ENCODE data around the gene SLC10A7. TPM values are rescaled to one million over a fixed set of nuclear protein-coding genes. Genes with fewer than 3 reads are reported as not detected.

SLC10A7 gene
- total RNA-seq, 1 donor from 2014 or later: 15.5 TPM

- no peak for DNase-seq (ENCODE audit: low spot score in 2 of 2, unreplicated experiment in 2 of 2)
- H3K27me3 Mint-ChIP-seq (ENCODE audit: low read depth): no peaks in the 10 kb centered on the region
- no peak overlapping the region for H3K27ac Mint-ChIP-seq
- no peak for TF ChIP-seq CTCF (IDR thresholded peaks at IDR 0.05; ENCODE audit: unreplicated experiment)
- peaks cover 4% of the 10 kb centered on the region for H3K4me1 Mint-ChIP-seq
- H3K9me3 Mint-ChIP-seq: no peaks in the 10 kb centered on the region
- H3K36me3 Mint-ChIP-seq: no peaks in the 10 kb centered on the region
- no peak overlapping the region for H3K4me3 Mint-ChIP-seq
Observed at GRCh38 chr4:146470604-146471003, 51.1 kb downstream of the SLC10A7 start.

GRCh38 chr4:146469022-146469421 is 52.7 kb downstream of the SLC10A7 start:
- H3K27me3 Mint-ChIP-seq (ENCODE audit: low read depth): no peaks in the 10 kb centered on the region
- no peak for DNase-seq (ENCODE audit: low spot score in 2 of 2, unreplicated experiment in 2 of 2)
- H3K36me3 Mint-ChIP-seq: no peaks in the 10 kb centered on the region
- no peaks in the 10 kb centered on the region for H3K9me3 Mint-ChIP-seq
- H3K4me1 Mint-ChIP-seq: peaks cover 6% of the 10 kb centered on the region
- no peak for TF ChIP-seq CTCF (IDR thresholded peaks at IDR 0.05; ENCODE audit: unreplicated experiment)
- H3K27ac Mint-ChIP-seq: no peak overlapping the region
- H3K4me3 Mint-ChIP-seq: no peak overlapping the region

DNA sequence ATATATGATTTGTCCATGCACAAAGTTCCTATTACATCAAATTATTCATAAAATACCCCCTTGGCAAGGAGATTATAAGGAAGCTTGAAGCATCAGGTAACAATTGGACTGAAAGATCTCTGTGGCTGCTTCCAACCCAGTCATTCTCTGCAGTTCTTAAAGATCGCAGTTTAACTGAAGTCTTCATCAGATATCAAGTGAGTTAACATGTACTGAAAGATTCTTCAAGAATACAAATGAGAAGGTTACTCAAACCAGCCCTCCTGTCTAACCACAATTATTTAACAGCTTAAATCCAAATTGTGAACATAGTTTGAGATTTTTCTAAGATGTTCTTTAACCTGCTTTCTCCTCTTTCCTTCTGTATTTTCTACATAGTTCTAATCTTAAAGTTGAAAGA is 56.1 kb downstream of the SLC10A7 start:
- no peak overlapping the region for H3K27ac Mint-ChIP-seq
- H3K27me3 Mint-ChIP-seq (ENCODE audit: low read depth): no peaks in the 10 kb centered on the region
- no peak overlapping the region for H3K4me3 Mint-ChIP-seq
- no peak for TF ChIP-seq CTCF (IDR thresholded peaks at IDR 0.05; ENCODE audit: unreplicated experiment)
- H3K36me3 Mint-ChIP-seq: no peaks in the 10 kb centered on the region
- H3K9me3 Mint-ChIP-seq: no peaks in the 10 kb centered on the region
- DNase-seq (ENCODE audit: low spot score in 2 of 2, unreplicated experiment in 2 of 2): no peak
- H3K4me1 Mint-ChIP-seq: peaks cover 6% of the 10 kb centered on the region

DNA sequence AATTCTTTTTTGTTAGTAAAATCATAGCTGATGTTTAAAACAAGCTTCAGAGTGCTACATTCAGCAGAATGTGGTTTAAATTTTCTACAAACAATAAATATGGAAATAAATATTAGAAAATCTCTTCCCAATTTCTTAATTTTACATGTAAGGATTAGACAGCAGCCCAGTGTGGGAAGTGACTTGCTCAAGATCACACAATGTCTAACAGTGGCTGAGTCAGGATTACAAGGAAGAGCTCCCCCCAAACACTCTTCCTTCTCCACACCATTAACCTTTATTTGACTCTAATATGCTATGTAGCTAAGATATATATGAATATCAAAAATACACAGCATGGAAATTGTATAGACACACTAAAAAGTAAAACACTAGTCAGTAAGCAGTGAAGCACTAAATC is 59.5 kb downstream of the SLC10A7 start:
- no peak overlapping the region for H3K4me3 Mint-ChIP-seq
- H3K27ac Mint-ChIP-seq: no peak overlapping the region
- no peaks in the 10 kb centered on the region for H3K36me3 Mint-ChIP-seq
- H3K27me3 Mint-ChIP-seq (ENCODE audit: low read depth): no peaks in the 10 kb centered on the region
- H3K9me3 Mint-ChIP-seq: no peaks in the 10 kb centered on the region
- peaks cover 6% of the 10 kb centered on the region for H3K4me1 Mint-ChIP-seq
- no peak for DNase-seq (ENCODE audit: low spot score in 2 of 2, unreplicated experiment in 2 of 2)
- TF ChIP-seq CTCF (IDR thresholded peaks at IDR 0.05; ENCODE audit: unreplicated experiment): no peak

DNA sequence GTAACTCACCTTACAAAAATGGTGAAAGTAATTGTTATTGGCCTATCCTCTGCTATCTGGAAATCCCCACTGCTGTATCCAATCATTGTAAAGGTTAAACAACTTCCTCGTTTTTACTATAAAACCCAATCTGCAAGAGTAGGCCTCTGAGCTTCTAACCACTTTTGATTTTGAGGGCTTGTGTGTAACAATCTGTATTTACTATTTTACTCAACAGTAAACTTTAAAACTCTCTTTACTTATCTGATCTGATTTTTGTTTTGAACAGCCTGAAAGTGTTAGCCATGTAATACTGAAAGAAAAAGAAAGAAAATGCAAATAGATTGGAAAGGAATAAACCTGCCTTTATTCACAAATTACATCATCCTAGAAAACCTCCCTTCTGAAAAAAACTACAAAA is 63.1 kb downstream of the SLC10A7 start:
- Mint-ChIP-seq H3K36me3 (no peaks in the 10 kb centered on the region), H3K9me3 (no peaks in the 10 kb centered on the region), H3K4me1 (no peaks in the 10 kb centered on the region), H3K27me3 (ENCODE audit: low read depth) (no peaks in the 10 kb centered on the region), H3K4me3 (no peak overlapping the region), H3K27ac (no peak overlapping the region)
- no peak for TF ChIP-seq CTCF (IDR thresholded peaks at IDR 0.05; ENCODE audit: unreplicated experiment)
- DNase-seq (ENCODE audit: low spot score in 2 of 2, unreplicated experiment in 2 of 2): no peak

DNA sequence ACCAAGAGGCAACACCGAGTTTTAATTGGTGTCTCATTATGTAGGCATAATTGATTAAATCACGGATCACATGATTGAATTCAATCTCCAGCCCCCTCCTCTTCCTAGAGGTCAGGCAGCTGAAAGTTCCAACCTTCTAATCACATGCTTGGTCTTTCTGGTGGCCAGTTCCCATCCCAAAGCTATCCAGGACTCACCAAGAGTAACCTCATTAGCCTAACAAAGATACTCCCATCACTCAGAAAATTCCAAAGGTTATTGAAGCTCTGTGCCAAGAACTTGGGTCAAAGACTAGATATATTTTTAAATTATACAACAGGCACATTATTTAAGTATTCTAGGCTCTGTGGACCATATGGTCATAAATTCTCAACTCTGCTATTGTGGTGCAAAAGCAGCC is 65.1 kb downstream of the SLC10A7 start:
- Mint-ChIP-seq H3K4me3 (no peak overlapping the region), H3K27me3 (ENCODE audit: low read depth) (no peaks in the 10 kb centered on the region)

More for the DNA sequence above, 65.1 kb downstream of the SLC10A7 start:
- Mint-ChIP-seq H3K36me3 (no peaks in the 10 kb centered on the region), H3K9me3 (peaks cover 2% of the 10 kb centered on the region), H3K4me1 (no peaks in the 10 kb centered on the region), H3K27ac (no peak overlapping the region)
- no peak for TF ChIP-seq CTCF (IDR thresholded peaks at IDR 0.05; ENCODE audit: unreplicated experiment)
- DNase-seq (ENCODE audit: low spot score in 2 of 2, unreplicated experiment in 2 of 2): no peak
